ENCODE data around the gene SORT1. TPM values are rescaled to one million over a fixed set of nuclear protein-coding genes. Genes with fewer than 3 reads are reported as not detected.

SORT1 gene
- total RNA-seq, 1 experiment from 2014 or later, result 13.3 TPM

DNA sequence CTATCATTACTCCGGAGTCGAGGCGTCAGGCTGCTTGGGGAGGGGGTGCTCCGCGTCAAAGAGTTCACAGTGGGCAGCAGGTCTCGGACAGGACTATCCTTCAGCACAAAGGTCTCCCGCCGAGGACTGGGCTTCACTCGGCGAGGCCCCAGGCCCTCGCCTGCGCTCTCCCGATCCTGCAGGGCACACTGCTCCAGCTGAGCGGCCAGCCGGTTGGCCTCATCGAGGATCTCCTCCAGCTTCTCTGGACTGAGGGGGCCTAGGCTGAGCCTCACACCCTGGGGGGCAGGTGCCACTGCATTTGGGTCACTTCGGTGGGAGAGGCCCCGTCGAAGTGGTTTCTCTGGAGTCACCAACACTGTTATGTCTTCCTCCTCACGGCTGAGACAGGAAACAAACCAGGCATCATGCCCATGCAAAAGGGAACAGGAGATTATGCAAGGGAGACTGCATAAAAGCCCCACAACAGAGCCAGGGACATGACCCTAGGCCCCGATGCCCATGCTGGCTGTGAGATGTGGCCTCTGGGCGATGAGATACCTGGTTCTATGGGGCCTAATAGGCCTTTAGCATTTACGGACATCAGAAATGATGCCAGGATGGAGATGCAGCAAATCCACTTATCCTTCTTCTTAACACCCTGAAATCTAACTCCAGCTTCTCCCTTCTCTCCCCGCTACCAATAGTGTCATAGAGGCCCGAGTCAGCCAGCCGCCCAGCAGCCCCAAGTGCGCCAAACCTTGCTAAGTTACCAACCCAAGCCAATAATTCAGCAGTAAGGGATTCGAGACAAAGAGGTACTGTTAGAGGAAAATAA is 115.8 kb downstream of the SORT1 start:
- no TSS peak for BruUV-seq (replicated peaks)
- TF ChIP-seq, protein P1, sequence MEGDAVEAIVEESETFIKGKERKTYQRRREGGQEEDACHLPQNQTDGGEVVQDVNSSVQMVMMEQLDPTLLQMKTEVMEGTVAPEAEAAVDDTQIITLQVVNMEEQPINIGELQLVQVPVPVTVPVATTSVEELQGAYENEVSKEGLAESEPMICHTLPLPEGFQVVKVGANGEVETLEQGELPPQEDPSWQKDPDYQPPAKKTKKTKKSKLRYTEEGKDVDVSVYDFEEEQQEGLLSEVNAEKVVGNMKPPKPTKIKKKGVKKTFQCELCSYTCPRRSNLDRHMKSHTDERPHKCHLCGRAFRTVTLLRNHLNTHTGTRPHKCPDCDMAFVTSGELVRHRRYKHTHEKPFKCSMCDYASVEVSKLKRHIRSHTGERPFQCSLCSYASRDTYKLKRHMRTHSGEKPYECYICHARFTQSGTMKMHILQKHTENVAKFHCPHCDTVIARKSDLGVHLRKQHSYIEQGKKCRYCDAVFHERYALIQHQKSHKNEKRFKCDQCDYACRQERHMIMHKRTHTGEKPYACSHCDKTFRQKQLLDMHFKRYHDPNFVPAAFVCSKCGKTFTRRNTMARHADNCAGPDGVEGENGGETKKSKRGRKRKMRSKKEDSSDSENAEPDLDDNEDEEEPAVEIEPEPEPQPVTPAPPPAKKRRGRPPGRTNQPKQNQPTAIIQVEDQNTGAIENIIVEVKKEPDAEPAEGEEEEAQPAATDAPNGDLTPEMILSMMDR (IDR thresholded peaks at IDR 0.05; ENCODE audit: unreplicated experiment), result no peak
- CTCF ChIA-PET, result interaction anchor here (0.6 to 2.5 kb wide), 12 partner anchors 18 to 492 kb away, joined by 3 to 31 read pairs (median 3); partner anchors contain the start of gene SORT1

DNA sequence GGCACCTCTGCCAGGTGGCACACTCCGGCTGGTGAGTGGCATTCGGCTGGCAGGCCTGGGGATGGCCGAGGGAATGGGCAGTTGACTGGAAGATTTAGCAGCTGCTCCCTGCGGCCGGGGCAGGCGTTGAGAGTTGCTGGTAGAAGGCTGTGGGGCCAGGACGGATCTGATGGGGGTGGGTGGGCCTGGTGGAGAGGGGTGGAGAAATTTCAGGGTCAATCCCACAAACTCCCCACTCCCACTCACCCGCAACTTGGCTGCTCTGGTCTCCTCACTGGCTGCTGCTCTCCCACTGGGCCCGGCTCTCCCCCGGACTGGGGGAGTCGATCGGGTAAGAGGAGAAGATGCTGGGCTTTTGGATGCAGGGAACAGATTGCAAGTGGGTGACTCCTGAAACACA is 116.9 kb downstream of the SORT1 start:
- H3K4me3 Mint-ChIP-seq (ENCODE audit: unreplicated experiment), result no peak overlapping the region
- H3K27me3 Mint-ChIP-seq (ENCODE audit: insufficient read depth, unreplicated experiment), result no peaks in the 10 kb centered on the region

More for the DNA sequence above, 115.8 kb downstream of the SORT1 start:
- H3K27ac Mint-ChIP-seq (ENCODE audit: low read depth, unreplicated experiment), result peak overlapping the region; percentile 96
- H3K4me3 Mint-ChIP-seq (ENCODE audit: unreplicated experiment), result peak overlapping the region; percentile 100
- no peaks in the 10 kb centered on the region for H3K9me3 Mint-ChIP-seq (ENCODE audit: unreplicated experiment)
- H3K27me3 Mint-ChIP-seq (ENCODE audit: insufficient read depth, unreplicated experiment), result no peaks in the 10 kb centered on the region
- H3K4me1 Mint-ChIP-seq (ENCODE audit: insufficient read depth, unreplicated experiment), result peaks cover 32% of the 10 kb centered on the region
- intact Hi-C loops (cut with micrococcal nuclease), result no loop called here
- POLR2A ChIA-PET, result interaction anchor here (0.7 to 2.9 kb wide), 12 partner anchors 8 to 211 kb away, joined by 3 to 35 read pairs (median 6); partner anchors contain the start of genes PSMA5 and SORT1
- no peaks in the 10 kb centered on the region for H3K36me3 Mint-ChIP-seq (ENCODE audit: insufficient read depth, unreplicated experiment)
- no peak for DNase-seq (ENCODE audit: unreplicated experiment)

DNA sequence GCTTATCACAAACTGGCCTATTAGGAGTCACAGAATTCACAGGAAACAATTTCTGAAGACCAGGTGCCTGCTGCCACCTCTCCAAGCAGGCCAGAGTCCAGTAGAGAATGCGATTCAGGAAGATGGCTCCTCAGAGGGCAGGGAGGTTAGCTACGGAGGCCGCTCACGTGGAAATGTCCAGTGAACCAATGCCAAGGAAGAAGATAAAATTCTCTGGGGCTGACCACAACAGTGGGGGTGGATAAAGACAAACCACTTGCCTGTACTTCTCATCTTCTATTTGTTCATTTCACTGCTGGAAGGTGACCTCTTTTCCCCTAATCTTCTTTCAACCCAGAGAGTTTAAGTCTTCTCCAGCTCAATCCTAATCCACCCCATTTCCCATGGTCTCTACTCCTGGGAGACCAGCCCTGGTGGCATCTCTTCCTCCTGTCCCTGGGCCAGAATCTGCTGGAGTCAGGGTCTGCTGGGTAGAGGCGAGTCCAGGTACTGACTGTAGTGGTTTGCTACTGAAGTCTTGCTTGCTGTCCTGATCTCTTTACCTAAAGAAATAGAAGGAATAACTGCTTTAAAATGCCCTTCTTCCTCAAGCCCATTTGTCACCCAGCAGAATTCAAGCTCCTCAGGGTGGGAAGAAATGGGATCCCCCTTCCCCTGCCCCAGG is 118.0 kb downstream of the SORT1 start:
- TF ChIP-seq, protein P1 (IDR thresholded peaks at IDR 0.05; ENCODE audit: unreplicated experiment), result no peak
- no peak for DNase-seq (ENCODE audit: unreplicated experiment)
- Mint-ChIP-seq H3K36me3 (ENCODE audit: insufficient read depth, unreplicated experiment) (no peaks in the 10 kb centered on the region), H3K4me1 (ENCODE audit: insufficient read depth, unreplicated experiment) (peaks cover 45% of the 10 kb centered on the region), H3K27me3 (ENCODE audit: insufficient read depth, unreplicated experiment) (no peaks in the 10 kb centered on the region), H3K4me3 (ENCODE audit: unreplicated experiment) (no peak overlapping the region), H3K27ac (ENCODE audit: low read depth, unreplicated experiment) (no peak overlapping the region), H3K9me3 (ENCODE audit: unreplicated experiment) (no peaks in the 10 kb centered on the region)
- ChIA-PET POLR2A (interaction anchor here (0.6 to 4.2 kb wide), 3 partner anchors 66 to 120 kb away, joined by 3 to 35 read pairs (median 3); partner anchors contain the start of gene SORT1), CTCF (interaction anchor here (0.6 to 5.7 kb wide), 3 partner anchors 16 to 253 kb away, joined by 4 to 102 read pairs (median 43); partner anchors contain the start of gene SORT1)
- BruUV-seq (replicated peaks), result TSS peak; percentile 28
- intact Hi-C loops (cut with micrococcal nuclease), result loop anchor here (5.0 kb wide), 1 partner anchor 253 kb away; no protein-coding TSS in a partner anchor

More for the DNA sequence above, 116.9 kb downstream of the SORT1 start:
- no TSS peak for BruUV-seq (replicated peaks)
- no peak overlapping the region for H3K27ac Mint-ChIP-seq (ENCODE audit: low read depth, unreplicated experiment)
- no peaks in the 10 kb centered on the region for H3K36me3 Mint-ChIP-seq (ENCODE audit: insufficient read depth, unreplicated experiment)
- peaks cover 33% of the 10 kb centered on the region for H3K4me1 Mint-ChIP-seq (ENCODE audit: insufficient read depth, unreplicated experiment)
- intact Hi-C loops (cut with micrococcal nuclease), result no loop called here
- CTCF ChIA-PET, result interaction anchor here (0.6 kb wide), 3 partner anchors 11 to 335 kb away, joined by 3 read pairs; no protein-coding TSS in a partner anchor
- POLR2A ChIA-PET, result interaction anchor here (2.9 kb wide), 1 partner anchor 118 kb away, joined by 16 read pairs; the partner anchor contains the start of gene SORT1
- TF ChIP-seq, protein P1 (IDR thresholded peaks at IDR 0.05; ENCODE audit: unreplicated experiment), result no peak
- H3K9me3 Mint-ChIP-seq (ENCODE audit: unreplicated experiment), result no peaks in the 10 kb centered on the region
- no peak for DNase-seq (ENCODE audit: unreplicated experiment)
